HG03025 (cell line): ENCODE measurements around the gene API5.
"Not testable (repeated sequence)": the region's sequence is repeated elsewhere in the genome, so short reads cannot be mapped to it uniquely, and the experiment has no call there.

Experiments
- ATAC-seq: cut with Tn5 transposase; IDR thresholded peaks from one replicate; pipeline ENCODE4 v1.9.1; 2021; ENCODE audit warnings: mild to moderate bottlenecking, moderate library complexity; ENCODE audit not compliant: unreplicated experiment, low FRiP score

The API5 gene

GRCh38 chr11:43311791-43312607, at the start of gene API5:
TSS of gene API5 (plus strand) at chr11:43311996. CDS start at chr11:43312128, 132 bp downstream.
- peak; percentile 99 for ATAC-seq

GRCh38 chr11:43267856-43268580, 43.8 kb upstream of the API5 start:
- no peak for ATAC-seq

GRCh38 chr11:43268786-43269185, 43.0 kb upstream of the API5 start:
- no peak for ATAC-seq

- no peak for ATAC-seq
These were observed 42.4 kb upstream of the API5 start for GRCh38 chr11:43269254-43269918.

GRCh38 chr11:43270468-43270867, 41.3 kb upstream of the API5 start:
- no peak for ATAC-seq

- ATAC-seq, result peak; percentile 57
These were observed 33.4 kb upstream of the API5 start for GRCh38 chr11:43278193-43278956.

GRCh38 chr11:43282607-43283440, 29.0 kb upstream of the API5 start:
- ATAC-seq, result no peak

GRCh38 chr11:43285826-43286225, 26.0 kb upstream of the API5 start:
- ATAC-seq, result no peak

GRCh38 chr11:43289368-43289767, 22.4 kb upstream of the API5 start:
- ATAC-seq, result no peak

- ATAC-seq, result no peak
These were observed 13.4 kb upstream of the API5 start for GRCh38 chr11:43298397-43298796.

- ATAC-seq, result no peak
These were observed 4.2 kb downstream of the API5 start for GRCh38 chr11:43315966-43316365.

- no peak for ATAC-seq
These were observed 4.7 kb downstream of the API5 start for GRCh38 chr11:43316451-43316850.

GRCh38 chr11:43327987-43328386, 16.2 kb downstream of the API5 start:
- ATAC-seq, result no peak

- ATAC-seq, result no peak
These were observed 16.7 kb downstream of the API5 start for GRCh38 chr11:43328482-43328881.

GRCh38 chr11:43341159-43341558, 29.4 kb downstream of the API5 start:
- no peak for ATAC-seq

GRCh38 chr11:43351426-43351825, 39.6 kb downstream of the API5 start:
- ATAC-seq, result not testable (repeated sequence)

GRCh38 chr11:43354311-43354710, 42.5 kb downstream of the API5 start:
- no peak for ATAC-seq

- no peak for ATAC-seq
These were observed 44.5 kb downstream of the API5 start for GRCh38 chr11:43356336-43356735.

- ATAC-seq, result no peak
These were observed 46.5 kb downstream of the API5 start for GRCh38 chr11:43358279-43358800.
